ENCODE results near the gene PBX4. TPM values are rescaled to one million over a fixed set of nuclear protein-coding genes. Genes with fewer than 3 reads are reported as not detected.

Gene PBX4
- total RNA-seq, 1 donor from 2014 or later, result 21.8 TPM

DNA sequence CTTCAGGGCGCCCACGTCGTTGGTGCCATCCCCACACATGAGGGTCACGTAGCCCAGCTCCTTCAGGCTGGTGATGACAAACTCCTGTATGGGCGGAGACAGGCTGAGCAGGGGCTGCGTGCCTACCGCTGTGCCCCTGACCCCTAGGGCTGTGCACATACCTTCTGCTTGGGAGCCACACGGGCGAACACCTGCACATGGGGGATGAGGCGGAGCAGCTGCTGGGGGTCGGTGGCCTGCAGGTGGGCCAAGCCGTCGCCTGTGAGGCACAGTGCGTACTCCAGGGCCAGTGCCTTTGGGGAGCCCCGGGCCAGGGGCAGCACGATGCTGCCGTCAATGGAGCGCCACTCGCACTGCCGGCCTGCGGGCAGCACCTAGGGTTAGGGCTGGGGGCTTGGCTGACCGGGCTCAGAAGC is 31.1 kb upstream of the PBX4 start:
- ATAC-seq (ENCODE audit: low read depth) (no peak), DNase-seq (no peak)
- H3K4me1 Mint-ChIP-seq, result no peaks in the 10 kb centered on the region
- no peak overlapping the region for H3K4me3 Mint-ChIP-seq
- TF ChIP-seq, protein P1, sequence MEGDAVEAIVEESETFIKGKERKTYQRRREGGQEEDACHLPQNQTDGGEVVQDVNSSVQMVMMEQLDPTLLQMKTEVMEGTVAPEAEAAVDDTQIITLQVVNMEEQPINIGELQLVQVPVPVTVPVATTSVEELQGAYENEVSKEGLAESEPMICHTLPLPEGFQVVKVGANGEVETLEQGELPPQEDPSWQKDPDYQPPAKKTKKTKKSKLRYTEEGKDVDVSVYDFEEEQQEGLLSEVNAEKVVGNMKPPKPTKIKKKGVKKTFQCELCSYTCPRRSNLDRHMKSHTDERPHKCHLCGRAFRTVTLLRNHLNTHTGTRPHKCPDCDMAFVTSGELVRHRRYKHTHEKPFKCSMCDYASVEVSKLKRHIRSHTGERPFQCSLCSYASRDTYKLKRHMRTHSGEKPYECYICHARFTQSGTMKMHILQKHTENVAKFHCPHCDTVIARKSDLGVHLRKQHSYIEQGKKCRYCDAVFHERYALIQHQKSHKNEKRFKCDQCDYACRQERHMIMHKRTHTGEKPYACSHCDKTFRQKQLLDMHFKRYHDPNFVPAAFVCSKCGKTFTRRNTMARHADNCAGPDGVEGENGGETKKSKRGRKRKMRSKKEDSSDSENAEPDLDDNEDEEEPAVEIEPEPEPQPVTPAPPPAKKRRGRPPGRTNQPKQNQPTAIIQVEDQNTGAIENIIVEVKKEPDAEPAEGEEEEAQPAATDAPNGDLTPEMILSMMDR (IDR thresholded peaks at IDR 0.05), result no peak
- POLR2A ChIA-PET, result interaction anchor here (0.6 kb wide), 1 partner anchor 14 kb away, joined by 3 read pairs; no protein-coding TSS in a partner anchor
- intact Hi-C loops (cut with micrococcal nuclease), result no loop called here
- CTCF ChIA-PET, result interaction anchor here (1.9 kb wide), 1 partner anchor 117 kb away, joined by 10 read pairs; no protein-coding TSS in a partner anchor
- H3K36me3 Mint-ChIP-seq (ENCODE audit: low read depth), result peaks cover 87% of the 10 kb centered on the region
- H3K9me3 Mint-ChIP-seq, result no peaks in the 10 kb centered on the region
- no peaks in the 10 kb centered on the region for H3K27me3 Mint-ChIP-seq
- no peak overlapping the region for H3K27ac Mint-ChIP-seq

GRCh38 chr19:19649155-19649554 is 30.7 kb upstream of the PBX4 start:
- Mint-ChIP-seq H3K27ac (no peak overlapping the region), H3K9me3 (no peaks in the 10 kb centered on the region), H3K36me3 (ENCODE audit: low read depth) (peaks cover 86% of the 10 kb centered on the region), H3K27me3 (no peaks in the 10 kb centered on the region), H3K4me3 (no peak overlapping the region), H3K4me1 (no peaks in the 10 kb centered on the region)
- DNase-seq, result no peak
- intact Hi-C loops (cut with micrococcal nuclease), result no loop called here
- ChIA-PET CTCF (interaction anchor here (1.9 kb wide), 1 partner anchor 117 kb away, joined by 10 read pairs; no protein-coding TSS in a partner anchor), POLR2A (interaction anchor here (0.6 kb wide), 1 partner anchor 15 kb away, joined by 3 read pairs; no protein-coding TSS in a partner anchor)
- TF ChIP-seq, protein P1 (IDR thresholded peaks at IDR 0.05), result no peak
- no peak for ATAC-seq (ENCODE audit: low read depth)

- no peak for ATAC-seq (ENCODE audit: low read depth)
- H3K4me3 Mint-ChIP-seq, result no peak overlapping the region
- TF ChIP-seq, protein P1 (IDR thresholded peaks at IDR 0.05), result no peak
These were observed 28.7 kb upstream of the PBX4 start for GRCh38 chr19:19647037-19647835.

DNA sequence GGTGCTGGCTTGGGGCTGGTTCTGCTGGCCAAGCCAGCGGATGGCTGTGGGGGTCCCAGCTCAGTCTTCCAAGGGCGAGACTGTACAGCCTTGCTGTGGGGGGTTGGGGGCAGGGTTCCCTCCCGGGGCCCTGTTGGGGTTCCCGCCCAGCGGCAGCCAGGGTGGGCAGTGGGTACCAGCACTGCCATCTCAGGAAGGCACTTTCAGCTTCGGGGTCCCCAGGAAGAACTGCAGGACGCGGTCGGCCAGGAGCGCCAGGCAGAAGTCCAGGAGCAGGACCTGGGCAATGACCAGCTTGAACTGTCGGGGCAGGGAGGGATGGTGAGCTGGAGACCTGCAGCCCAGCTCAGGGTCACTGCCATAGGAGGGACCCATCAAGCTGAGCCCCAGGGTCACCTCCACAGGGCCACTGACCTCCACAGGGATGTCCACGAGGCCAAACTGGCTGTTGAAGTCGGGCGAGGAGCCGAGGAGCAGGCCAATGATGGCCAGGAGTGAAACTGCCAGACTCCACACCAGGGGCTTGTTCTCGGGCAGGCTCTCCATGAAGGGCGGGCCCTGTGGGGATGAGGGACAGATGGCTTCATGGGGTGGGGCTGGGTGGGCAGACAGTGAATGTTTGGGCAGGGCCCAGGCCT is 26.9 kb upstream of the PBX4 start:
- TF ChIP-seq, protein P1 (IDR thresholded peaks at IDR 0.05), result no peak
- ChIA-PET CTCF (interaction anchor here (2.4 kb wide), 1 partner anchor 114 kb away, joined by 46 read pairs; no protein-coding TSS in a partner anchor), POLR2A (interaction anchor here (0.5 kb wide), 1 partner anchor 116 kb away, joined by 7 read pairs; no protein-coding TSS in a partner anchor)
- Mint-ChIP-seq H3K27me3 (no peaks in the 10 kb centered on the region), H3K4me3 (no peak overlapping the region), H3K36me3 (ENCODE audit: low read depth) (peaks cover 81% of the 10 kb centered on the region), H3K27ac (no peak overlapping the region), H3K9me3 (no peaks in the 10 kb centered on the region), H3K4me1 (peaks cover 19% of the 10 kb centered on the region)
- DNase-seq (no peak), ATAC-seq (ENCODE audit: low read depth) (no peak)
- intact Hi-C loops (cut with micrococcal nuclease), result no loop called here

More at GRCh38 chr19:19647037-19647835, 28.7 kb upstream of the PBX4 start:
- DNase-seq, result no peak
- Mint-ChIP-seq H3K9me3 (no peaks in the 10 kb centered on the region), H3K27ac (no peak overlapping the region), H3K36me3 (ENCODE audit: low read depth) (peaks cover 88% of the 10 kb centered on the region), H3K4me1 (peaks cover 14% of the 10 kb centered on the region), H3K27me3 (no peaks in the 10 kb centered on the region)
- POLR2A ChIA-PET, result no interaction called here
- intact Hi-C loops (cut with micrococcal nuclease), result no loop called here
- CTCF ChIA-PET, result interaction anchor here (1.4 kb wide), 1 partner anchor 115 kb away, joined by 5 read pairs; no protein-coding TSS in a partner anchor

DNA sequence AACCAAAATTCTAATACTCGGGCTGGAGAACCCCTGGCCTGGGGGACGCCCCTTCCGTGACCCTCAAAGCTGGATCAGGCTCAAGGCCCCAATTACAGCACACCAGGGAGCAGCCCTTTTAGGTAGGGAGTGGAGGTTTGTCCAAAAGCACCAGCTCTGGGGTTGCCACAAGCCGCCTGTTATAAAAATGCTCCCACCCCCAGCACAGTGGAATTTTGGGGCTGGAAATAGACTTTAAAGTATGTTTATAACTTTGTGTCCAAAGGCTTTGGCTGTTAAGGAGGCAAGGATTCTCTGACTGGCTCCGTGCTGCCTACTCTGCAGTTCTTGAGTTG is 25.5 kb upstream of the PBX4 start:
- H3K27me3 Mint-ChIP-seq, result no peaks in the 10 kb centered on the region
- CTCF ChIA-PET, result interaction anchor here (0.7 to 2.4 kb wide), 14 partner anchors 11 to 316 kb away, joined by 3 to 46 read pairs (median 4); partner anchors contain the start of genes CILP2 and ZNF101

More for the DNA sequence above, 25.5 kb upstream of the PBX4 start:
- DNase-seq (no peak), ATAC-seq (ENCODE audit: low read depth) (no peak)
- TF ChIP-seq, protein P1 (IDR thresholded peaks at IDR 0.05), result peak; percentile 34
- Mint-ChIP-seq H3K36me3 (ENCODE audit: low read depth) (peaks cover 81% of the 10 kb centered on the region), H3K4me1 (peaks cover 19% of the 10 kb centered on the region), H3K4me3 (peak overlapping the region; percentile 99), H3K27ac (peak overlapping the region; percentile 96), H3K9me3 (no peaks in the 10 kb centered on the region)
- intact Hi-C loops (cut with micrococcal nuclease), result loop anchor here (5.0 kb wide), 1 partner anchor 282 kb away; no protein-coding TSS in a partner anchor
- POLR2A ChIA-PET, result interaction anchor here (0.5 to 2.2 kb wide), 12 partner anchors 16 to 282 kb away, joined by 3 to 42 read pairs (median 6); partner anchors contain the start of genes ATP13A1, LPAR2, ZNF101 and ZNF14
